HepG2 (cell line): ENCODE data around the gene ZCCHC3. TPM values are rescaled to one million over a fixed set of nuclear protein-coding genes. Genes with fewer than 3 reads are reported as not detected.
A peak's percentile ranks its signal among the peaks of the same experiment; 100 is the strongest.

Source experiments
- BRCA1 ChIP-seq: sonication (generic); formaldehyde crosslinking; IDR thresholded peaks from 2 replicates; pipeline ENCODE4 v1.4.0; 2020; ENCODE audit warnings: missing genetic modification reagents
- FOSL2 ChIP-seq: sonication (generic); formaldehyde crosslinking; IDR thresholded peaks from 2 replicates; pipeline ENCODE4 v1.4.0; 2020; ENCODE audit warnings: missing genetic modification reagents
- HBP1 ChIP-seq: IDR thresholded peaks from 2 replicates; pipeline ENCODE4 v1.6.1; 2016; ENCODE audit warnings: low read depth, control low read depth
- HNF4A ChIP-seq: sonication (generic); formaldehyde crosslinking; IDR thresholded peaks from 2 replicates; pipeline ENCODE4 v1.4.0; 2020; ENCODE audit warnings: missing genetic modification reagents
- HOXA9 ChIP-seq: sonication (generic); formaldehyde crosslinking; IDR thresholded peaks from 2 replicates; pipeline ENCODE4 v1.8.1; 2022; ENCODE audit warnings: missing genetic modification reagents, mild to moderate bottlenecking, moderate library complexity, borderline replicate concordance
- KMT2A ChIP-seq: sonication (generic); formaldehyde crosslinking; IDR thresholded peaks from 2 replicates; pipeline ENCODE4 v1.4.0; 2020; ENCODE audit warnings: missing genetic modification reagents
- RAD51 ChIP-seq: fragments of 450-650 bp; IDR thresholded peaks from 2 replicates; pipeline ENCODE4 v1.6.1; 2016; ENCODE audit warnings: borderline replicate concordance
- TARDBP ChIP-seq: sonication (generic); formaldehyde crosslinking; IDR thresholded peaks from 2 replicates; pipeline ENCODE4 v1.8.0; 2022; ENCODE audit warnings: mild to moderate bottlenecking, missing genetic modification reagents
- TFE3 ChIP-seq: IDR thresholded peaks from 2 replicates; pipeline ENCODE4 v1.6.1; 2016
- THAP11 ChIP-seq: IDR thresholded peaks from 2 replicates; pipeline ENCODE4 v1.6.1; 2016; ENCODE audit warnings: missing biosample characterization, missing genetic modification reagents
- THAP9 ChIP-seq: sonication (generic); formaldehyde crosslinking; IDR thresholded peaks from 2 replicates; pipeline ENCODE4; 2020; ENCODE audit warnings: missing genetic modification reagents, mild to moderate bottlenecking, borderline replicate concordance
- ZFP37 ChIP-seq: sonication (generic); formaldehyde crosslinking; IDR thresholded peaks from 2 replicates; pipeline ENCODE4 v1.4.0; 2020; ENCODE audit warnings: missing genetic modification reagents, borderline replicate concordance
- ZNF205 ChIP-seq: IDR thresholded peaks from 2 replicates; pipeline ENCODE4 v1.6.1; 2018; ENCODE audit warnings: missing biosample characterization, missing genetic modification reagents
- ZNF350 ChIP-seq: sonication (generic); formaldehyde crosslinking; IDR thresholded peaks from 2 replicates; pipeline ENCODE4 v1.4.0; 2020; ENCODE audit warnings: mild to moderate bottlenecking, low read depth, missing genetic modification reagents, borderline replicate concordance
- ZNF383 ChIP-seq: sonication (generic); formaldehyde crosslinking; IDR thresholded peaks from 2 replicates; pipeline ENCODE4 v1.4.0; 2020; ENCODE audit warnings: missing genetic modification reagents, mild to moderate bottlenecking, borderline replicate concordance
- ZNF530 ChIP-seq: sonication (generic); formaldehyde crosslinking; IDR thresholded peaks from 2 replicates; pipeline ENCODE4 v1.5.0; 2020; ENCODE audit warnings: low read depth, mild to moderate bottlenecking, missing genetic modification reagents
- ZNF576 ChIP-seq: sonication (generic); formaldehyde crosslinking; IDR thresholded peaks from 2 replicates; pipeline ENCODE4 v1.4.0; 2020; ENCODE audit warnings: mild to moderate bottlenecking, missing genetic modification reagents
- ZNF747 ChIP-seq: sonication (generic); formaldehyde crosslinking; IDR thresholded peaks from 2 replicates; pipeline ENCODE4 v1.8.1; 2023; ENCODE audit warnings: missing genetic modification reagents, mild to moderate bottlenecking, borderline replicate concordance
- ZSCAN22 ChIP-seq: sonication (generic); formaldehyde crosslinking; IDR thresholded peaks from 2 replicates; pipeline ENCODE4 v1.4.0; 2020; ENCODE audit warnings: mild to moderate bottlenecking, missing genetic modification reagents
- ZSCAN25 ChIP-seq: sonication (generic); formaldehyde crosslinking; IDR thresholded peaks from 2 replicates; pipeline ENCODE4 v1.8.0; 2022; ENCODE audit warnings: mild to moderate bottlenecking, missing genetic modification reagents
- polyA plus RNA-seq, 8 experiments: library from polyadenylated mRNA; depleted of rRNA in 3 of 8; stranded (reverse) in 7 of 8; unstranded in 1 of 8; fragments of >200 nt; fragmentation: Illumina TruSeq in 4 of 8; extraction: Trizol in 4 of 8; gene quantifications; 2 replicates each; pipeline versions ENCODE4 v1.2.1 to v1.2.3, GENCODE V29; 2011 to 2016; ENCODE audit warnings: low read depth in 4 of 8, missing spikeins in 1 of 8, mixed read lengths in 1 of 8; ENCODE audit not compliant: insufficient read depth in 1 of 8
- total RNA-seq, 5 experiments: library from RNA; depleted of rRNA; stranded (reverse); fragments of >200 nt; fragmentation: Illumina TruSeq; extraction: Trizol; gene quantifications; 2 replicates each; pipeline ENCODE4 v1.2.3, GENCODE V29; 2016; ENCODE audit warnings: low read depth in 1 of 5

The ZCCHC3 gene
- total and polyA plus RNA-seq, 2 of the 13 experiments (the other 11 are each of a cell fraction or from before 2014, with no cell fraction given): 46.6 to 63.0 TPM

GRCh38 chr20:330233-331149 lies 33.1 kb downstream of the ZCCHC3 start (continued):
- TF ChIP-seq KMT2A (no peak), ZNF383 (CRISPR knock-in tag) (no peak; the same call in 1 of the 2 replicates), ZNF350 (CRISPR knock-in tag) (no peak), HNF4A (CRISPR knock-in tag) (no peak), RAD51 (no peak), THAP11 (peak; percentile 48; the same call in 1 of the 2 replicates), BRCA1 (CRISPR knock-in tag) (no peak), HBP1 (CRISPR knock-in tag) (no peak; the same call in 1 of the 2 replicates), FOSL2 (no peak), ZNF205 (CRISPR knock-in tag) (0 out of 2 replicates have a peak, but pooled peaks have one; percentile 23), TARDBP (no peak), ZFP37 (CRISPR knock-in tag) (no peak), HOXA9 (CRISPR knock-in tag) (no peak), ZNF747 (CRISPR knock-in tag) (peak; percentile 25; the same call in 1 of the 2 replicates), TFE3 (CRISPR knock-in tag) (no peak), ZSCAN25 (CRISPR knock-in tag) (no peak), THAP9 (CRISPR knock-in tag) (peak; percentile 16; the same call in 1 of the 2 replicates), ZNF530 (CRISPR knock-in tag) (no peak), ZSCAN22 (0 out of 2 replicates have a peak, but pooled peaks have one; percentile 60), ZNF576 (CRISPR knock-in tag) (no peak)
